Measurements from ENCODE around the gene PSMB3.
"Not testable (repeated sequence)": the region's sequence is repeated elsewhere in the genome, so short reads cannot be mapped to it uniquely, and the experiment has no call there.

The PSMB3 gene

GRCh38 chr17:38750044-38750311 is 2.6 kb upstream of the PSMB3 start:
- DNase-seq, result no peak

GRCh38 chr17:38750312-38751121 is 2.0 kb upstream of the PSMB3 start:
- DNase-seq, result peak; percentile 29 to 63

GRCh38 chr17:38751144-38751807 is 1.3 kb upstream of the PSMB3 start:
- peak; percentile 42 to 59 for DNase-seq

- peak; percentile 71 to 88 for DNase-seq
These were observed 683 bp upstream of the PSMB3 start for GRCh38 chr17:38751808-38752307.

GRCh38 chr17:38753071-38753506 is 548 bp downstream of the PSMB3 start:
- no peak for DNase-seq

- peak in 1 of 2 experiments; percentile 47 for DNase-seq
These were observed 9.1 kb downstream of the PSMB3 start for GRCh38 chr17:38761612-38762011.

GRCh38 chr17:38762231-38762630 is 9.7 kb downstream of the PSMB3 start:
- DNase-seq, result no peak

- DNase-seq, result no peak
These were observed 13.8 kb downstream of the PSMB3 start for GRCh38 chr17:38766341-38766740.

GRCh38 chr17:38768417-38768816 is 15.9 kb downstream of the PSMB3 start:
- DNase-seq, result no peak

GRCh38 chr17:38773258-38773657 is 20.7 kb downstream of the PSMB3 start:
- no peak for DNase-seq

- no peak for DNase-seq
These were observed 25.2 kb downstream of the PSMB3 start for GRCh38 chr17:38777641-38778250.

- DNase-seq, result no peak
These were observed 27.6 kb downstream of the PSMB3 start for GRCh38 chr17:38779965-38780752.

- no peak for DNase-seq
These were observed 30.7 kb downstream of the PSMB3 start for GRCh38 chr17:38783227-38783626.

GRCh38 chr17:38786372-38786771 is 33.8 kb downstream of the PSMB3 start:
- no peak for DNase-seq

- not testable (repeated sequence) for DNase-seq
These were observed 35.5 kb downstream of the PSMB3 start for GRCh38 chr17:38787999-38788398.

GRCh38 chr17:38789185-38789584 is 36.6 kb downstream of the PSMB3 start:
- DNase-seq, result no peak

- not testable (repeated sequence) for DNase-seq
These were observed 37.7 kb downstream of the PSMB3 start for GRCh38 chr17:38790148-38790707.

GRCh38 chr17:38791162-38791561 is 38.6 kb downstream of the PSMB3 start:
- no peak for DNase-seq

GRCh38 chr17:38794221-38794620 is 41.7 kb downstream of the PSMB3 start:
- no peak for DNase-seq

- DNase-seq, result no peak
These were observed 44.1 kb downstream of the PSMB3 start for GRCh38 chr17:38796451-38797157.

- DNase-seq, result no peak
These were observed 44.6 kb downstream of the PSMB3 start for GRCh38 chr17:38797158-38797490.

- DNase-seq, result no peak
These were observed 45.3 kb downstream of the PSMB3 start for GRCh38 chr17:38797828-38798227.
